Upper lobe of right lung (tissue), 1 donor: ENCODE measurements around the gene FRYL. TPM values are rescaled to one million over a fixed set of nuclear protein-coding genes. Genes with fewer than 3 reads are reported as not detected.

Experiments
- ATAC-seq: fragments of 200-7000 bp; cut with Tn5 transposase; one replicate; pipeline ENCODE4 v1.9.1; 2020; ENCODE audit warnings: mild to moderate bottlenecking, moderate library complexity
- DNase-seq: peaks from one replicate; pipeline ENCODE4 v3.0.0-alpha.2; 2020
- H3K27ac ChIP-seq: fragments of 200-600 bp; one replicate; pipeline ENCODE4 v1.8.0; 2022
- H3K27me3 ChIP-seq: fragments of 200-600 bp; one replicate; pipeline ENCODE4 v1.8.0; 2022; ENCODE audit warnings: mild to moderate bottlenecking
- H3K36me3 ChIP-seq: fragments of 200-600 bp; one replicate; pipeline ENCODE4 v1.8.0; 2022
- H3K4me1 ChIP-seq: fragments of 200-600 bp; one replicate; pipeline ENCODE4 v1.8.0; 2022
- H3K4me3 ChIP-seq: fragments of 200-600 bp; one replicate; pipeline ENCODE4 v1.8.0; 2022; ENCODE audit warnings: mild to moderate bottlenecking
- H3K9me3 ChIP-seq: fragments of 200-600 bp; one replicate; pipeline ENCODE4 v1.8.0; 2022
- intact Hi-C: fragments of 100-400 bp; cut with DNase I; formaldehyde crosslinking; loops from one replicate; pipeline ENCODE4 v1.11.0; 2022
- total RNA-seq: library from RNA; stranded (reverse); fragmentation: NEBNext Ultra II Directional; extraction: Animal tissue kit (Norgen Biotek cat#: 25700); gene quantifications from one replicate; pipeline ENCODE4 v1.2.1, GENCODE V29; 2021
- TF ChIP-seq, protein P1 (sequence below): fragments of 200-600 bp; IDR thresholded peaks from one replicate; pipeline ENCODE4 v1.8.0; 2022; ENCODE audit warnings: antibody characterized with exemption
- donor health status: DM: no; HTN: yes; CAD: no; lungs with severe emphysema.

Gene FRYL
- total RNA-seq, 1 donor from 2014 or later, result 71.9 TPM

DNA sequence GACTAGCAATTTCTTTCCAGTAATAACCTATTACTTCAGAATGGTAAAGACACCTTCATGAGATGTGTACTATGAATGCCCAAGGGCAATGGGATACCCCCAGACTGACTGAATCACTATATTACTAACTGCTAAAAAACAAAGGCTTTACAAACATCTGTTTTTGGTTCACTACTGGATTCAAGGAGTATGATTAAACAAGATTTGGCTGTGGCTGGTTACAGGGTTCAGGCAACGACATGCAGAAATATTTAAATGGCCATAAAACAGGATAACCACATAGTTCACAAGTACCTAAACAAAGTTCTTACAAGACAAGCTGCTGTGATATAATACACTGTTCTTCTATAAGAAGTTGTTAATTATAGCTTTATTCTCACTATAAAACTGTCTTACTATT lies 128.2 kb downstream of the FRYL start:
- H3K27ac ChIP-seq, result no peak overlapping the region
- H3K4me3 ChIP-seq, result no peak overlapping the region
- TF ChIP-seq, protein P1, sequence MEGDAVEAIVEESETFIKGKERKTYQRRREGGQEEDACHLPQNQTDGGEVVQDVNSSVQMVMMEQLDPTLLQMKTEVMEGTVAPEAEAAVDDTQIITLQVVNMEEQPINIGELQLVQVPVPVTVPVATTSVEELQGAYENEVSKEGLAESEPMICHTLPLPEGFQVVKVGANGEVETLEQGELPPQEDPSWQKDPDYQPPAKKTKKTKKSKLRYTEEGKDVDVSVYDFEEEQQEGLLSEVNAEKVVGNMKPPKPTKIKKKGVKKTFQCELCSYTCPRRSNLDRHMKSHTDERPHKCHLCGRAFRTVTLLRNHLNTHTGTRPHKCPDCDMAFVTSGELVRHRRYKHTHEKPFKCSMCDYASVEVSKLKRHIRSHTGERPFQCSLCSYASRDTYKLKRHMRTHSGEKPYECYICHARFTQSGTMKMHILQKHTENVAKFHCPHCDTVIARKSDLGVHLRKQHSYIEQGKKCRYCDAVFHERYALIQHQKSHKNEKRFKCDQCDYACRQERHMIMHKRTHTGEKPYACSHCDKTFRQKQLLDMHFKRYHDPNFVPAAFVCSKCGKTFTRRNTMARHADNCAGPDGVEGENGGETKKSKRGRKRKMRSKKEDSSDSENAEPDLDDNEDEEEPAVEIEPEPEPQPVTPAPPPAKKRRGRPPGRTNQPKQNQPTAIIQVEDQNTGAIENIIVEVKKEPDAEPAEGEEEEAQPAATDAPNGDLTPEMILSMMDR, result no peak
- ATAC-seq (no peak), DNase-seq (no peak)
- no peaks in the 10 kb centered on the region for H3K36me3 ChIP-seq
- intact Hi-C loops, result no loop called here
- H3K4me1 ChIP-seq, result peaks cover 7% of the 10 kb centered on the region
- H3K9me3 ChIP-seq, result no peaks in the 10 kb centered on the region
- H3K27me3 ChIP-seq, result no peaks in the 10 kb centered on the region

DNA sequence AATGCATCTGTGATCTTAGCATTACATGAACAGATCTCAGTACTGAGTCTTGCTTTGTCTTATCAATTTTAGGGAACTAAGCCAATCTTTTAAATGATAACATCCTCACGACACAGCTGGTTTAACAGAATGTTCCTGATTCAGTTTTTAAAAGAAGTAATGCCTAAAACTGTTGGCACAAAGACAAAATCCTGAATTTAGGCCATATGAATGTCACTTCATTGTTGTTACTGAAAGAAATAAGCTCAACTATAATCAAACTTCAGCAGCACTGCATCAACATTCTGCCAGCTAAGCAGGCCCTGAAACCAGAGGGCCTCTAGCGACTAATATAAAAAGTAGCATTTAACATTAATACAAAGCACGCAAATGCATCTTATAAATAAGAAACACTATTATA lies 130.6 kb downstream of the FRYL start:
- no peak overlapping the region for H3K27ac ChIP-seq
- H3K4me1 ChIP-seq, result peaks cover 7% of the 10 kb centered on the region
- no peaks in the 10 kb centered on the region for H3K36me3 ChIP-seq
- TF ChIP-seq, protein P1, result no peak
- ATAC-seq (no peak), DNase-seq (no peak)
- intact Hi-C loops, result no loop called here
- H3K27me3 ChIP-seq, result no peaks in the 10 kb centered on the region
- no peak overlapping the region for H3K4me3 ChIP-seq
- no peaks in the 10 kb centered on the region for H3K9me3 ChIP-seq

- H3K27me3 ChIP-seq, result no peaks in the 10 kb centered on the region
- TF ChIP-seq, protein P1, result no peak
- no peaks in the 10 kb centered on the region for H3K9me3 ChIP-seq
- no peaks in the 10 kb centered on the region for H3K36me3 ChIP-seq
- ATAC-seq, result no peak
- H3K4me1 ChIP-seq, result peaks cover 25% of the 10 kb centered on the region
- H3K4me3 ChIP-seq, result no peak overlapping the region
- intact Hi-C loops, result no loop called here
- DNase-seq, result no peak
- no peak overlapping the region for H3K27ac ChIP-seq
Observed at GRCh38 chr4:48645225-48645794, 134.8 kb downstream of the FRYL start.

GRCh38 chr4:48642421-48643374 lies 137.4 kb downstream of the FRYL start:
- DNase-seq, result no peak

DNA sequence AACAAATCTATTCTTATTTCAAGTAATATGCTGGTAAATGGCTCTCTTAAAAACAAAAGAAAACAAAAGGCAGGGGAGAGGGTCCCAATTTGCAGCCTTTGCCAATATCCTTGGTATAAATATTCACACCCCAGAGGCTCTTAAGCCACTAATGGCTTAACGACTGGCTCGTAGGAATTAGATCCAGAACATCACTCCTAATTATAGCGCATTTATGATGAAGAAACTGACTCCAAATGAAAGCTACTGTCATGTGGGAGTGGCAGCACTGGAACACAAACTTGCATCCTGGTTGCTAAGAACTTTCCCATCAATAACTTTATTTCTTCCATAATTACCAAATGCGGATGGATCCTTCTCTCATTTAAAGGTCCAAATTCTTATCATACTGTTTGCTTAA lies 138.7 kb downstream of the FRYL start:
- ATAC-seq (no peak), DNase-seq (no peak)
- H3K36me3 ChIP-seq, result no peaks in the 10 kb centered on the region
- no peaks in the 10 kb centered on the region for H3K27me3 ChIP-seq
- H3K9me3 ChIP-seq, result no peaks in the 10 kb centered on the region
- TF ChIP-seq, protein P1, result no peak
- intact Hi-C loops, result no loop called here
- no peak overlapping the region for H3K27ac ChIP-seq
- no peak overlapping the region for H3K4me3 ChIP-seq
- peaks cover 32% of the 10 kb centered on the region for H3K4me1 ChIP-seq

More at GRCh38 chr4:48642421-48643374, 137.4 kb downstream of the FRYL start:
- intact Hi-C loops, result no loop called here
- peaks cover 32% of the 10 kb centered on the region for H3K4me1 ChIP-seq
- H3K27me3 ChIP-seq, result no peaks in the 10 kb centered on the region
- ATAC-seq, result no peak
- TF ChIP-seq, protein P1, result no peak
- H3K4me3 ChIP-seq, result no peak overlapping the region
- H3K27ac ChIP-seq, result peak overlapping the region; percentile 19
- H3K9me3 ChIP-seq, result no peaks in the 10 kb centered on the region
- no peaks in the 10 kb centered on the region for H3K36me3 ChIP-seq
